Peyer's patch (tissue), 4 donors: ENCODE measurements around the gene PSMD8. TPM values are rescaled to one million over a fixed set of nuclear protein-coding genes. Genes with fewer than 3 reads are reported as not detected.
A peak's percentile ranks its signal among the peaks of the same experiment; 100 is the strongest.

ENCODE experiments used
- DNase-seq, 3 donors: peaks; one replicate each; pipeline ENCODE4 v3.0.0-alpha.2; 2017 to 2019
- H3K27ac ChIP-seq, 4 donors: fragments of 200-600 bp; sonication (generic); one replicate each; pipeline ENCODE4 v1.5.1; 2016 to 2019
- H3K27me3 ChIP-seq, 2 donors: fragments of 200-600 bp; sonication (generic); one replicate each; pipeline ENCODE4 v1.5.1; 2019
- H3K36me3 ChIP-seq, 3 donors: fragments of 200-600 bp; sonication (generic); one replicate each; pipeline ENCODE4 v1.5.1; 2016 to 2019
- H3K4me1 ChIP-seq, 4 donors: fragments of 200-600 bp; sonication (generic); one replicate each; pipeline ENCODE4 v1.5.1; 2016 to 2019
- H3K4me3 ChIP-seq, 4 donors: fragments of 200-600 bp; sonication (generic); 1 replicate in 3 of 4; 2 replicates in 1 of 4; pipeline ENCODE4 v1.5.1; 2016 to 2019; ENCODE audit warnings: mild to moderate bottlenecking in 1 of 4
- H3K9me3 ChIP-seq, 4 donors: fragments of 200-600 bp; sonication (generic); one replicate each; pipeline ENCODE4 v1.5.1; 2016 to 2019; ENCODE audit warnings: mild to moderate bottlenecking in 1 of 4
- POLR2A ChIP-seq, 2 donors: fragments of 450-650 bp; IDR thresholded peaks; one replicate each; pipeline ENCODE4 v1.5.1; 2017; ENCODE audit warnings: antibody characterized with exemption in 2 of 2, mild to moderate bottlenecking in 2 of 2, moderate library complexity in 2 of 2
- total RNA-seq, 4 donors: library from RNA; depleted of rRNA; stranded (reverse); fragments of >200 nt; gene quantifications; one replicate each; pipeline ENCODE4 v1.1.0, GENCODE V29; 2016
- TF ChIP-seq, protein P1 (sequence below), 6 experiments: fragments of 450-650 bp in 4 of 6; fragments of 200-600 bp in 2 of 6; sonication (generic) in 1 of 6; IDR thresholded peaks; one replicate each; pipeline ENCODE4 v1.5.1; 2017 to 2019; ENCODE audit warnings: antibody characterized with exemption in 6 of 6, mild to moderate bottlenecking in 3 of 6, moderate library complexity in 1 of 6

Gene PSMD8
- total RNA-seq, 4 donors from 2014 or later: 118 to 211 (median 164) TPM

DNA sequence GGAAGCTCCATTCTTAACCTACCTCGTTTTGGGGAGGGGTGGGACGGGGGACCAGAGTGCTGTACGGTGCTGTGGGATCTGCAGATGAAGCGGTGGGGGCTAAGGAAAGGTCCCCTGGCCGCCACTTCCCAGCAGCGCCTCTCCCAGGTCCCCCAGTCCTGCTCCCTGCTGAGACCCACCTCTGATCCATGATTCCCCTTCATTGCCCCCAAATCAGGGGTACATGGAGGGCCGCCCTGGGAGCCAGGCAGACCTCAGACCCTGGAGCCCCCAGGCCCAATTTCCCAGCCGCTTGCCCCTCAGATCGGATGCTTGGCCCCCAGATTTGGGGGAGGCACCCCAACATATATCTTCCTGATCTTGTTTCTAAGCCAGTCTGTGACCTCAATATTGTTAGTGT lies 24.7 kb downstream of the PSMD8 start:
- Histone ChIP-seq H3K4me3 (no peak overlapping the region), H3K36me3 (no peaks in the 10 kb centered on the region), H3K27me3 (no peaks in the 10 kb centered on the region), H3K9me3 (no peaks in the 10 kb centered on the region), H3K4me1 (peaks cover 0 to 16% (median 9%) of the 10 kb centered on the region in 4 donors), H3K27ac (no peak overlapping the region)
- DNase-seq: no peak
- TF ChIP-seq POLR2A (IDR thresholded peaks at IDR 0.05): no peak

DNA sequence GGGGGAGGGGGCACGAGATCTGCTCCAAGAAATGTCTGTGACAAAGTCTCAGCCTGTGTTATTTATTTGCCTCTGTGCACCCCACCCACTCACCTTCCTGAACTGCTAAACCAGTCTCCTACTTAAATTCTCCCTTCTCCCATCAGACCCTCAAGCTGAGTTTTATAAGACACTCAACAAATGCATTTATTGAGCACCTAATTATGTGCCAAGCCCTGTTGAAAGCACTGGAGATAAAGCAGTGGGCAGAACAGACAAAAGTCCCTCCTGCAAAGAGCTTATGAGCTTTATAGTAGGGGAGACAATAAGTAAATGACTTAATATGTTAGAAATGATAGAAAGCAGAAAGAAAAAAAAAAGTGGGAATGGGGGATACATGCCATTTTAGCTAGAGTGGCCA lies 25.2 kb downstream of the PSMD8 start:
- Histone ChIP-seq H3K9me3 (no peaks in the 10 kb centered on the region), H3K27ac (no peak overlapping the region), H3K36me3 (peaks cover 0 to 2% (median 0%) of the 10 kb centered on the region in 3 donors), H3K4me3 (no peak overlapping the region), H3K4me1 (peaks cover 0 to 19% (median 8%) of the 10 kb centered on the region in 4 donors), H3K27me3 (no peaks in the 10 kb centered on the region)
- TF ChIP-seq, protein P1, sequence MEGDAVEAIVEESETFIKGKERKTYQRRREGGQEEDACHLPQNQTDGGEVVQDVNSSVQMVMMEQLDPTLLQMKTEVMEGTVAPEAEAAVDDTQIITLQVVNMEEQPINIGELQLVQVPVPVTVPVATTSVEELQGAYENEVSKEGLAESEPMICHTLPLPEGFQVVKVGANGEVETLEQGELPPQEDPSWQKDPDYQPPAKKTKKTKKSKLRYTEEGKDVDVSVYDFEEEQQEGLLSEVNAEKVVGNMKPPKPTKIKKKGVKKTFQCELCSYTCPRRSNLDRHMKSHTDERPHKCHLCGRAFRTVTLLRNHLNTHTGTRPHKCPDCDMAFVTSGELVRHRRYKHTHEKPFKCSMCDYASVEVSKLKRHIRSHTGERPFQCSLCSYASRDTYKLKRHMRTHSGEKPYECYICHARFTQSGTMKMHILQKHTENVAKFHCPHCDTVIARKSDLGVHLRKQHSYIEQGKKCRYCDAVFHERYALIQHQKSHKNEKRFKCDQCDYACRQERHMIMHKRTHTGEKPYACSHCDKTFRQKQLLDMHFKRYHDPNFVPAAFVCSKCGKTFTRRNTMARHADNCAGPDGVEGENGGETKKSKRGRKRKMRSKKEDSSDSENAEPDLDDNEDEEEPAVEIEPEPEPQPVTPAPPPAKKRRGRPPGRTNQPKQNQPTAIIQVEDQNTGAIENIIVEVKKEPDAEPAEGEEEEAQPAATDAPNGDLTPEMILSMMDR (IDR thresholded peaks at IDR 0.05): no peak
- no peak for TF ChIP-seq POLR2A (IDR thresholded peaks at IDR 0.05)
- no peak for DNase-seq

DNA sequence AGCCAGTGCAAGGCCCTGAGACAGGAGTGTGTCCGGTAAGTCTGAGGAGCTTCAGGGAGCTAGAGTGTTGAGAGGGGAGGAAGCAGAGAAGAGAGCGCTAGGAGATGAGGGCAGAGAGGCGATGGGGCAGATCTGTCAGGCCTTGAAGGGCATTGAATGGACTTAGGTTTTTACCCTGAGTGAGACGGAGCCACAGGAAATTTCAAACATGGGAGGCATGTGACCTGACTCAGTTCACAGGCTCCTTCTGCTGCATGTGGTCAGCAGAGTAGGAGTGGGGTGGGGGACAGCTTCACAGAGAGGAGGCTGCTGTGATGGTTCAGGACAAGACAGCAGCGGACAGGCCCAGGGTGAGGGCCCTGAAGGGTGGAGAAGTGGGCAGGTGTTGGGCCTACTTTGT lies 26.0 kb downstream of the PSMD8 start:
- DNase-seq: no peak
- H3K4me1 ChIP-seq: peaks cover 0 to 17% (median 6%) of the 10 kb centered on the region in 4 donors
- TF ChIP-seq, protein P1 (IDR thresholded peaks at IDR 0.05): no peak
- TF ChIP-seq POLR2A (IDR thresholded peaks at IDR 0.05): no peak
- peaks cover 0 to 10% (median 0%) of the 10 kb centered on the region in 3 donors for H3K36me3 ChIP-seq
- H3K27me3 ChIP-seq: no peaks in the 10 kb centered on the region
- H3K4me3 ChIP-seq: no peak overlapping the region
- no peak overlapping the region for H3K27ac ChIP-seq
- no peaks in the 10 kb centered on the region for H3K9me3 ChIP-seq

DNA sequence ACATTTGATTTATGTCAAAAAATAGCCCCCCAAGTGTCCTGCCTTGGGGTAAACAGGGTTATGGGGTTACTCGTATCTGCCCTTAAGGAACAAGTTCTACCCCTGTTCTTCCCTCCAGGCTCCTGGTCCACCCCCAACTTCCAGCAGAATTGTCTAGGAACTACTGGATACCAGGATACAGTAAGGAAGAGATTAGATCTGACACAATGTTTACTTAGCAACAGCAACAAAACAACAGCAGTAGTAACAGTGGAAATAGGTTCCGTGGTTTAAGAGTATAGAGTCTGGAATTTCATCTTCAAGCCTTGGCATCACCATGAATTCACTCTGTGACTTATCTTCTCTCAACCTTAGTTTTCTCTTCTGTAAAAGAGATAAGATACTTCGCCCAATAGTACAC lies 26.8 kb downstream of the PSMD8 start:
- H3K27ac ChIP-seq: no peak overlapping the region
- H3K36me3 ChIP-seq: peaks cover 0 to 15% (median 0%) of the 10 kb centered on the region in 3 donors
- H3K27me3 ChIP-seq: no peaks in the 10 kb centered on the region
- no peaks in the 10 kb centered on the region for H3K9me3 ChIP-seq
- no peak for TF ChIP-seq POLR2A (IDR thresholded peaks at IDR 0.05)
- TF ChIP-seq, protein P1 (IDR thresholded peaks at IDR 0.05): no peak
- DNase-seq: no peak
- no peak overlapping the region for H3K4me3 ChIP-seq
- peaks cover 0 to 13% (median 3%) of the 10 kb centered on the region in 4 donors for H3K4me1 ChIP-seq

DNA sequence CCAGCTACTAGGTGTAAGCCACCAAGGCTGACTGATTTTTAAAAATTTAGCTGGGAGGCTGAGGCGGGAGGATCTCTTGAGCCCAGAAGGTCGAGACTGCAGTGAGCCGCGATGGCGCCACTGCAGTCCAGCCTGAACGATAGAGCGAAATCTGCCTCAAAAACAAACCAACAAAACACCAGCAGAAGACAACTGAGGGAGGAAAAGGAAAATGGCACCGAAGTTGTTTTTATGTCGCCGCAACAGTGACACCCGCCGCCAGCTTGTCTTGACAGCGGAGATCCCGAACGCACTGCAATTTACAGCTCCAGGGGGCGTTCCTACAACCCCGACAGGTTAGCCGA lies 28.2 kb downstream of the PSMD8 start:
- Histone ChIP-seq H3K9me3 (no peaks in the 10 kb centered on the region), H3K27ac (peak overlapping the region in 2 of 4 donors; percentile 64 to 96), H3K4me1 (peaks cover 0 to 13% (median 3%) of the 10 kb centered on the region in 4 donors), H3K36me3 (peaks cover 0 to 28% (median 0%) of the 10 kb centered on the region in 3 donors), H3K27me3 (no peaks in the 10 kb centered on the region), H3K4me3 (peak overlapping the region; percentile 77 to 92 (median 86))
- DNase-seq: no peak
- peak in 1 of 2 donors; percentile 37 for TF ChIP-seq POLR2A (IDR thresholded peaks at IDR 0.05)
- TF ChIP-seq, protein P1 (IDR thresholded peaks at IDR 0.05): no peak

DNA sequence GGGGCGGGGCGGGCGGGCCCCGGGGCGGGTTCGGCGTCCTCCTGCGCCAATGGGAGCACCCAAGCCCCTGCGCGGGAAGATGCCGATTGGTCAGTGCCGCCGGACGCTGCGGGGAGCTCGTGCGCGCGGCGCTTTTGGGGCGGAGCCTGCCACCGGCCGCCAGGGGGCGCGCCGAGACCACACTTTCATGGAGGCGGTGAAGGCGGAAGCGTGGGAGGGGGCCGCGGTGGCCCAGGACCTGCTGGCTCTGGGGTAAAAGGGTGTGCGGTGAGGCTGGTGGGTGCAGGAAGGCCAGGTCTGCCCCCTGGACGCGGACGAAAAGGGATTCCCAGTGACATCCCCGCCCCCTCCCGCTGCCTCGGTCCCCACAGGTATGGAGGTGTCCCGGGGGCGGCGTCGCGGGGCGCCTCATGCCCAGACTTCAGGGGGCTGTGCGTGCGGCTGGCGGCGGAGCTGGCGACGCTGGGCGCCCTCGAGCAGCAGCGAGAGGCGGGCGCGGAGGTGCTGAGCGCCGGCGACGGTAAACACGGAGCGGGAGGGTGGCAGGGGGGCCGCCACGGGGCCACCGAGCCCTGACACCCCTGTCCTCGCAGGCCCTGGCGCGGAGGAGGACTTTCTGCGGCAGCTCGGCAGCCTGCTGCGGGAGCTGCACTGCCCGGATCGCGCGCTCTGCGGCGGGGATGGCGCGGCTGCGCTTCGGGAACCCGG lies 28.8 kb downstream of the PSMD8 start, which contains the start of gene FAM98C:
Gene FAM98C (plus strand): TSS at position 127 of the 708 bp plus-strand sequence. CDS start 61 bp downstream, at position 188.
- Histone ChIP-seq H3K4me1 (peaks cover 0 to 13% (median 3%) of the 10 kb centered on the region in 4 donors), H3K27ac (peak within 1 kb of the TSS; percentile 85 to 96 (median 90)), H3K27me3 (no peaks in the 10 kb centered on the region), H3K36me3 (peaks cover 0 to 28% (median 0%) of the 10 kb centered on the region in 3 donors), H3K9me3 (no peaks in the 10 kb centered on the region), H3K4me3 (peak within 1 kb of the TSS; percentile 77 to 92 (median 86))
- peak; percentile 95 to 99 (median 98) for DNase-seq
- TF ChIP-seq, protein P1 (IDR thresholded peaks at IDR 0.05): peak; percentile 96 to 100 (median 99)
- TF ChIP-seq POLR2A (IDR thresholded peaks at IDR 0.05): peak; percentile 38 to 54
